NCI-H82 treated with DMSO at 0.1 percent for 48 hours (cell line): ENCODE data around the gene ABO.
"Not testable (repeated sequence)": the region's sequence is repeated elsewhere in the genome, so short reads cannot be mapped to it uniquely, and the experiment has no call there.

ENCODE experiments used
- DNase-seq: peaks from one replicate; lab custom pipeline; 2025; ENCODE audit not compliant: unreplicated experiment; lab: John Stamatoyannopoulos, UW

The ABO gene

GRCh38 chr9:133290751-133291302, 15.8 kb upstream of the ABO start:
- DNase-seq, result no peak

DNA sequence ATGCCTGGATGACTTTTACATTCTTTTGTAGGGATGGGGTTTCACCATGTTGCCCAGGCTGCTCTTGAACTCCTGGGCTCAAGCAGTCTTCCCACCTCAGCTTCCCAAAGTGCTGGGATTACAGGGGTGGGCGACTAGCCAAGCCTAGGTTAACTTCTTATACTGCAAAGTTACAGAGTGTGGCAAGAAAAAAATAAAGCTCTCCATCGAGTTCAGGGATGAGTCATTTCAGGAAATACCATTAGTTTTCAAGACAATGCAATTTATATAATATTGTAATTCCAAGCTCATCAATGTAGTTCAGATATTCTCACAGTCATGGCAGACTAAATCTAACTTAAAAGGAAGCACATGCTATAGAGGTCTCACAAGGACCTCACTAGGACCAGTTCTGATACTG, 11.5 kb upstream of the ABO start:
- no peak for DNase-seq

DNA sequence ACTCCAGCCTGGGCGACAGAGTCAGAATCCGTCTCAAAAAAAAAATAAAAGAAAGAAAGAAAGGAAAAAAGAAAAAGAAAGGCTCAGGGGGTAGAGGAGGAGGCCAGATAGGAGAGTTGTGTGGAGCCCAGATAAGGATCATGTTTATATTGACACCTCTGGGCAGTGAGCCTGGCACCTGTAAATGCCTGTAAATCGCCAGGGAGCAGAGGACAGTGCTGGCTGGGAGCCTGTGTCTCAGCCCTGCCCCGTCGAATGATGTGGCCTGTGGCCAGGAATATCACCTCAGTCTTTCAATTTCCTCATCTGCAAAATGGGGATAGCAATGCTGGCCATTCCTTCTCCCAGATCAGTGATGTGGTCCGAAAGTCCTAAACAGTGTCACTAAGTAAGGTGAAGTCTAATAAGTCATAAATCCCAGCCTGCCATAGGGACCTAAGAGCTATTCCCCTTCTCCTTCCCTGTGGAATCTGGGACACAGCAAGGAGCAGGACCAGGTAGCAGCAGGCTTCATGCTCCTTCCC, 10.3 kb upstream of the ABO start:
- DNase-seq, result no peak

DNA sequence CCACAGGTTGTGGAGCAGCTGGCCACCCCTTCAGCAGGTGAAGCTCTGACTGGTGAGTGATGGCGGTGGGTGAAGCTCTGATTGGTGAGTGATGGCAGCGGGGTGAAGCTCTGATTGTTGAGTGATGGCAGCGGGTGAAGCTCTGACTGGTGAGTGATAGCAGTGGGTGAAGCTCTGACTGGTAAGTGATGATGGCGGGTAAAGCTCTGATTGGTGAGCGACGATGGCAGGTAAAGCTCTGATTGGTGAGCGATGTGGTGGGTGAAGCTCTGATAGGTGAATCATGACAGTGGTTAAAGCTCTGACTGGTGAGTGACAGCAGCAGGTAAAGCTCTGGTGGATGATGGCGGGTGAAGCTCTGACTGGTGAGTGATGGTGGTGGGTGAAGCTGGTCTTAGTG, 9.4 kb upstream of the ABO start:
- DNase-seq, result no peak

- DNase-seq, result not testable (repeated sequence)
Measured at GRCh38 chr9:133283255-133284032, 8.4 kb upstream of the ABO start.

DNA sequence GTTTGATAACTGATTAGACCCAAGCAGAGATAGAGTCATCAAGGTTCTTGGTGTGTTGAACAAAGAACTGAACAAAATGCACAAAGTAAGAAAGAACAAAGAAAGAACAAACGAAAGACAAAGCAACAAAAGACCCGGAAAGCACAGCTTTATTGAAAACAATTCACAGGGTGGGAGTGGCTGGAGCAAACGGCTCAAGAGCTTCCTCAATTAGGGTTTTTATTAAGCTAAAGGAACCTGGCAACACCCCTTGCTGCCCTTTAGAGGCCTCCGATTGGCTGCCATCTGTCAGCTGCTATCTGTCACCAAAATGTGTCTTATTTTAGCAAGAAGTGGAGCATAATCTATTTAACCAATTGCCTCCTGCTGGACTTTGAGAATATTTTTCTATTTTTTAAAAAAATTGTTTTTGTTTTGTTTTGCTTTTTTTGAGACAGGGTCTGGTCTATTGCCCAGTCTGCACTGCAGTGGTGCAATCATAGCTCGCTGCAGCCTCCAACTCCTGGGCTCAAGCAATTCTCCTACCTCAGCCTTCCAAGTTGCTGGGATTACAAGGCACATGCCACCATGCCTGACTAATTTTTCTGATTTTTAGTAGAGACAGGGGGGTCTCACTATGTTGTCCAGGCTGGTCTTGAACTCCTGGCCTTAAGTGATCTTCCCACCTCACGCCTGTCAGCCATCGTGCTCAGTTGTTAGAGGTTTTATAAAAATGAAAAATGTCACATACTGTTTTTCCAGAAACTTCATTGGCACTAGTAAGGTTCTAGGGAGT, 7.7 kb upstream of the ABO start:
- no peak for DNase-seq

DNA sequence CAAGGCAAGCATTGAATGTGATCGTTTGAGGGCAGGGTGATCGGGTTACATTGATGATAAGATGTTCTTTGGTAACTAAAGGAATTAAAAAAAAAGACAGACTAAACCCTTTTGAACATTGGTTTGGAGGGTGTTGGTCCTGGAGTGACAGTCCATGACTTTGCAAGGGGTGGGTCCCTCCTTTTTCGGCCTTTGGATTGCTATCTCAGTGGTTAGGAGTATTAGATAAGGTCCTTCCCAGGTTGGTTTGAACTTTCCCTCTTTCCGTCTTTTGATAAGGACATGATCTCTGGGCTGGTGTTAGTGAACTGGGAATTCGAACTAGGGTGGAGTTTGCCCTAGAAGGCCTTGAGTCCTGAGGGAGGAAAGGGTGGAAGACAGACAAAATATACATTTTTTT, 5.4 kb upstream of the ABO start:
- DNase-seq, result no peak

- no peak for DNase-seq
Measured at GRCh38 chr9:133278161-133279114, 3.4 kb upstream of the ABO start.

- DNase-seq, result no peak
Measured at GRCh38 chr9:133277467-133277866, 2.5 kb upstream of the ABO start.

DNA sequence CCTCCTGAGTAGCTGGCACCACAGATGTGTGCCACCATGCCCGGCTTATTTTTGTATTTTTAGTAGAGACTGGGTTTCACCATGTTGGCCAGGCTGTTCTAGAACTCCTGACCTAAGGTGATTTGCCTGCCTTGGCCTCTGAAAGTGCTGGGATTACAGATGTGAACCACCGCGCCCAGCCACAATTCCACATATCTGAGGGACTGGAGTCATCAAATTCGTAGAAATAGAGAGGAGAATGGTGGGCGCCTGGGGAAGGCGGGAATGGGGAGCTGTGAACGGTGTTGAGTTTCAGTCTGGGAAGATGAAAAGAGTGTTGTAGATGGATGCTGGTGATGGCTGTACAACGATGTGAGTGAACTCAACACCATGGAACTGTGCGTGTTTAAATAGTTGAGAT, 1.9 kb upstream of the ABO start:
- no peak for DNase-seq

- no peak for DNase-seq
Measured at GRCh38 chr9:133276001-133276884, 1.2 kb upstream of the ABO start.

- DNase-seq, result no peak
Measured at GRCh38 chr9:133274236-133275104, 531 bp downstream of the ABO start.

- DNase-seq, result no peak
Measured at GRCh38 chr9:133273819-133274218, 1.2 kb downstream of the ABO start.

DNA sequence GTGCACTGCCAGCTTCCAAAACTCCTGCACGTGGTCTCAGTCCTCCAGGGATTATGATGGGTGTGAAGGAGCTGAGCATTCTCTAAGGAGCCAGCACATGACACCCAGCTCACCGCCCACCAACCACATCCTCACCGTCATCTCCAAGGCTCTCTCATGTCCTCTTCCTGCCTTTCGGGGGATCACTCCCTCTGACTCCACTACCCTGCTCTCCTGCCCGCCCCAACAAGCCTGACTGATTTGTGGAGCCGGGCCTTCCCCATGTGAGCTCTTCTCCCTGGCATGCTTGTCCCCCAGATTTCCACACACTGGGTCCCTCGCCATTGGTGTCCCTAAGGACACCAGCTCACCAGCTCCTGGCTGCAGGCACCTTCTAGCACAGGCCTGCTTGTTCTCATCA, 1.9 kb downstream of the ABO start:
- DNase-seq, result no peak

DNA sequence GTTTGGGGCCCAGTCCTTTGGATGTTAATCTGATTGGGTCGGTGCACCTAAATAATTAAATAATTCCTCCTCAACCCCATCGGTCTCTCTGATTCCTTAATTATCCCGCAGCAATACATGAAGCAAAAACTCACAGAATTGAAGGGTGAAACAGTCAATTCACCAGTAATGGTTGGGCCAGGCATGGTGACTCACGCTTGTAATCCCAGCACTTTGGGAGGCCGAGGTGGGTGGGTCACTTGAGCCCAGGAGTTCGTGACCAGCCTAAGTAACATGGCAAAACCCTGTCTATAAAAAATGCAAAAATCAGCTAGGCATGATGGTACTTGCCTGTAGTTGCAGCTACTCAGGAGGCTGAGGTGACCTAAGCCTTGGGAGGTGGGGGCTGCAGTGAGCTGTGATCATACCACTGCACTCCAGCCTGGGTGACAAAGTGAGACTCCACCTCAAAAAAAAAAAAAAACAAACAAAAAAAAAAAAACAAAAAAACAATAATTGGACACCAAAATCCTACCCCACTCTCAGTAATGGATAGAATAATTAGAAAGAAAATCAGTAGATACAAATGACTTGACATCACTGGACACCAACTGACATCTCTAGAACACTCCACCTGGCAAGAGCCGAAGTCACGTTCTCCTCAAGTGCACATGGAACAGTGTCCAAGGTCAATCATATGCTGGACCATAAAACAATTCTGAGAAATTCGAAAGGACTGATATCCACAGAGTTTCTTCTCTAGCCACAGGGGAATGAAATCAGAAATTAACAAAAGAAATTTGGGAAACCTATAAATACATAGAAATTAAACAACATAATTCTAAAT, 5.3 kb downstream of the ABO start:
- no peak for DNase-seq

- not testable (repeated sequence) for DNase-seq
Measured at GRCh38 chr9:133269136-133269535, 5.9 kb downstream of the ABO start.

- no peak for DNase-seq
Measured at GRCh38 chr9:133268335-133269056, 6.5 kb downstream of the ABO start.
